MM.1S (cell line): ENCODE results near the gene BDH2.

ENCODE experiments used
- DNase-seq: peaks from one replicate; pipeline ENCODE4 v3.0.0-alpha.2; 2015
- H2AFZ ChIP-seq: fragments of 300-600 bp; sonication (generic); 2 replicates; pipeline ENCODE4 v1.6.0; 2016; ENCODE audit warnings: antibody characterized with exemption, low read length
- H3F3A ChIP-seq: fragments of 300-600 bp; sonication (generic); 2 replicates; pipeline ENCODE4 v1.6.1; 2016; ENCODE audit warnings: mild to moderate bottlenecking, antibody characterized with exemption, low read length, moderate library complexity, mixed read lengths; ENCODE audit not compliant: insufficient read depth
- H3K27ac ChIP-seq: fragments of 300-600 bp; sonication (generic); 2 replicates; pipeline ENCODE4 v1.5.1; 2016; ENCODE audit warnings: mild to moderate bottlenecking, low read length
- H3K27me3 ChIP-seq: fragments of 300-600 bp; sonication (generic); replicated peaks from 2 replicates; pipeline ENCODE4 v1.6.0; 2016; ENCODE audit warnings: low read length; ENCODE audit not compliant: insufficient read depth
- H3K36me3 ChIP-seq: fragments of 300-600 bp; sonication (generic); replicated peaks from 2 replicates; pipeline ENCODE4 v1.6.1; 2016; ENCODE audit warnings: mild to moderate bottlenecking, low read length, mixed read lengths; ENCODE audit not compliant: insufficient read depth
- H3K4me1 ChIP-seq: fragments of 300-600 bp; sonication (generic); 2 replicates; pipeline ENCODE4 v1.6.1; 2016; ENCODE audit warnings: low read length, mixed read lengths
- H3K4me2 ChIP-seq: fragments of 300-600 bp; sonication (generic); 2 replicates; pipeline ENCODE4 v1.6.0; 2016; ENCODE audit warnings: low read depth, low read length
- H3K4me3 ChIP-seq: fragments of 300-600 bp; sonication (generic); 2 replicates; pipeline ENCODE4 v1.5.1; 2016; ENCODE audit warnings: low read length, mixed read lengths
- H3K79me2 ChIP-seq: fragments of 300-600 bp; sonication (generic); 2 replicates; pipeline ENCODE4 v1.6.1; 2016; ENCODE audit warnings: mixed run types, low read length, mixed read lengths
- H3K9ac ChIP-seq: fragments of 300-600 bp; sonication (generic); 2 replicates; pipeline ENCODE4 v1.6.1; 2016; ENCODE audit warnings: low read length, mixed read lengths
- H3K9me2 ChIP-seq: fragments of 300-600 bp; sonication (generic); replicated peaks from 2 replicates; pipeline ENCODE4 v1.6.1; 2016; ENCODE audit warnings: mild to moderate bottlenecking, low read length, mixed read lengths; ENCODE audit not compliant: insufficient read depth
- H3K9me3 ChIP-seq: fragments of 300-600 bp; sonication (generic); replicated peaks from 2 replicates; pipeline ENCODE4 v1.6.1; 2016; ENCODE audit warnings: mild to moderate bottlenecking, low read length, mixed read lengths; ENCODE audit not compliant: insufficient read depth
- H4K20me1 ChIP-seq: fragments of 300-600 bp; sonication (generic); 2 replicates; pipeline ENCODE4 v1.6.1; 2016; ENCODE audit warnings: mild to moderate bottlenecking, low read length, moderate library complexity, mixed read lengths; ENCODE audit not compliant: insufficient read depth
- CTCF ChIP-seq: fragments of 300-600 bp; sonication (generic); IDR thresholded peaks from 2 replicates; pipeline ENCODE4 v1.5.1; 2016; ENCODE audit warnings: antibody characterized with exemption, low read length, mixed read lengths
- EZH2 ChIP-seq: fragments of 300-600 bp; sonication (generic); optimal IDR thresholded peaks from 2 replicates; pipeline ENCODE3; 2017; ENCODE audit warnings: low read depth, mild to moderate bottlenecking, antibody characterized with exemption, low read length, mixed read lengths
- EZH2phosphoT487 ChIP-seq: fragments of 300-600 bp; sonication (generic); IDR thresholded peaks from 2 replicates; pipeline ENCODE4 v1.6.1; 2018; ENCODE audit warnings: antibody characterized with exemption, low read length

The BDH2 gene

GRCh38 chr4:103046416-103047290 lies 53.0 kb downstream of the BDH2 start:
- Histone ChIP-seq H3K36me3 (0 out of 2 replicates have a peak, but pooled peaks cover 3% of the 10 kb centered on the region), H3K79me2 (no peaks in the 10 kb centered on the region), H3K27me3 (no peaks in the 10 kb centered on the region), H3K27ac (no peak overlapping the region), H3F3A (no peaks in the 10 kb centered on the region), H3K9me2 (no peaks in the 10 kb centered on the region), H3K4me2 (no peak overlapping the region), H3K4me3 (no peak overlapping the region), H4K20me1 (no peaks in the 10 kb centered on the region), H2AFZ (no peak overlapping the region), H3K9me3 (no peaks in the 10 kb centered on the region), H3K4me1 (no peaks in the 10 kb centered on the region), H3K9ac (no peak overlapping the region)
- TF ChIP-seq EZH2phosphoT487 (no peak), CTCF (peak; percentile 80)
- DNase-seq, result peak; percentile 56

- H3K27me3 ChIP-seq, result no peaks in the 10 kb centered on the region
- no peak overlapping the region for H3K4me2 ChIP-seq
- no peak overlapping the region for H2AFZ ChIP-seq
- no peak overlapping the region for H3K9ac ChIP-seq
- no peaks in the 10 kb centered on the region for H4K20me1 ChIP-seq
- no peaks in the 10 kb centered on the region for H3K9me2 ChIP-seq
- TF ChIP-seq EZH2 (no peak), EZH2phosphoT487 (no peak), CTCF (no peak)
- no peak overlapping the region for H3K4me3 ChIP-seq
- no peaks in the 10 kb centered on the region for H3F3A ChIP-seq
- H3K36me3 ChIP-seq, result 0 out of 2 replicates have a peak, but pooled peaks cover 2% of the 10 kb centered on the region
- H3K79me2 ChIP-seq, result no peaks in the 10 kb centered on the region
- no peak overlapping the region for H3K27ac ChIP-seq
- no peaks in the 10 kb centered on the region for H3K9me3 ChIP-seq
- DNase-seq, result no peak
- H3K4me1 ChIP-seq, result no peaks in the 10 kb centered on the region
Observed at GRCh38 chr4:103044183-103044582, 55.5 kb downstream of the BDH2 start.

GRCh38 chr4:103036169-103036568 lies 63.5 kb downstream of the BDH2 start:
- no peaks in the 10 kb centered on the region for H3K9me2 ChIP-seq
- TF ChIP-seq CTCF (no peak), EZH2phosphoT487 (no peak), EZH2 (no peak)
- no peaks in the 10 kb centered on the region for H3F3A ChIP-seq
- H3K9ac ChIP-seq, result no peak overlapping the region
- no peak overlapping the region for H3K27ac ChIP-seq
- no peaks in the 10 kb centered on the region for H3K79me2 ChIP-seq
- H3K9me3 ChIP-seq, result no peaks in the 10 kb centered on the region
- DNase-seq, result no peak
- no peaks in the 10 kb centered on the region for H3K36me3 ChIP-seq
- H3K4me2 ChIP-seq, result no peak overlapping the region
- H3K4me1 ChIP-seq, result no peaks in the 10 kb centered on the region
- H4K20me1 ChIP-seq, result no peaks in the 10 kb centered on the region
- no peak overlapping the region for H3K4me3 ChIP-seq
- H2AFZ ChIP-seq, result no peak overlapping the region
- H3K27me3 ChIP-seq, result no peaks in the 10 kb centered on the region
